Gastroesophageal sphincter (tissue), 3 donors: ENCODE measurements around the gene APOL4.

Experiments
- EP300 ChIP-seq: sonication (generic); formaldehyde crosslinking; IDR thresholded peaks from one replicate; pipeline ENCODE4 v1.6.1; 2017; ENCODE audit warnings: antibody characterized with exemption, mild to moderate bottlenecking
- POLR2A ChIP-seq, 2 donors: fragments of 450-650 bp; IDR thresholded peaks; one replicate each; pipeline ENCODE4 v1.6.1; 2017; ENCODE audit warnings: antibody characterized with exemption in 2 of 2, mild to moderate bottlenecking in 2 of 2, moderate library complexity in 1 of 2
- POLR2AphosphoS5 ChIP-seq: sonication (generic); formaldehyde crosslinking; IDR thresholded peaks from one replicate; pipeline ENCODE4 v1.6.1; 2017; ENCODE audit warnings: antibody characterized with exemption
- TF ChIP-seq, protein P1 (sequence below), 4 experiments: fragments of 200-600 bp in 2 of 4; fragments of 450-650 bp in 2 of 4; sonication (generic) in 1 of 4; IDR thresholded peaks; one replicate each; pipeline ENCODE4 v1.5.1; 2017 to 2019; ENCODE audit warnings: antibody characterized with exemption in 4 of 4, mild to moderate bottlenecking in 2 of 4, moderate library complexity in 2 of 4

DNA sequence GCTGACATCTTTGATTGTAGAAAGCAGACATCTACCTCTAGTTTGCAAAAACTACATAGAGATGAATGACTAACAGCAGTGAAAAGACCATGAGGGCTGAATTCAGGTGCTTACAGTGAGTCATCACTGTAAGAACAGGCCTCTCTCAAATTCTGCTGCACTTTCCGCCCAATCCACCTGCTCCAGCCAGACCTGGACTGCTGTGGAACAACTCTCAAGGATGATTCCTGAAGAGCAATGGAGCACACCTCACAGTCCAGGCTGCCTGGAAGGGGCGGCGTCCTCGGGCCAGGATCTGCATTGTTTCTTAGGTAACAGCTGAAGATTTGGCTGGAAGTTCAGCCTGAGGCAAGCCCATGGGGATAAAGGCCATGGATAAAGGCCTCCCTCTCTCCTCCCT lies 22.6 kb upstream of the APOL4 start:
- TF ChIP-seq, protein P1, sequence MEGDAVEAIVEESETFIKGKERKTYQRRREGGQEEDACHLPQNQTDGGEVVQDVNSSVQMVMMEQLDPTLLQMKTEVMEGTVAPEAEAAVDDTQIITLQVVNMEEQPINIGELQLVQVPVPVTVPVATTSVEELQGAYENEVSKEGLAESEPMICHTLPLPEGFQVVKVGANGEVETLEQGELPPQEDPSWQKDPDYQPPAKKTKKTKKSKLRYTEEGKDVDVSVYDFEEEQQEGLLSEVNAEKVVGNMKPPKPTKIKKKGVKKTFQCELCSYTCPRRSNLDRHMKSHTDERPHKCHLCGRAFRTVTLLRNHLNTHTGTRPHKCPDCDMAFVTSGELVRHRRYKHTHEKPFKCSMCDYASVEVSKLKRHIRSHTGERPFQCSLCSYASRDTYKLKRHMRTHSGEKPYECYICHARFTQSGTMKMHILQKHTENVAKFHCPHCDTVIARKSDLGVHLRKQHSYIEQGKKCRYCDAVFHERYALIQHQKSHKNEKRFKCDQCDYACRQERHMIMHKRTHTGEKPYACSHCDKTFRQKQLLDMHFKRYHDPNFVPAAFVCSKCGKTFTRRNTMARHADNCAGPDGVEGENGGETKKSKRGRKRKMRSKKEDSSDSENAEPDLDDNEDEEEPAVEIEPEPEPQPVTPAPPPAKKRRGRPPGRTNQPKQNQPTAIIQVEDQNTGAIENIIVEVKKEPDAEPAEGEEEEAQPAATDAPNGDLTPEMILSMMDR (IDR thresholded peaks at IDR 0.05) = no peak
- TF ChIP-seq POLR2A (IDR thresholded peaks at IDR 0.05) (no peak), POLR2AphosphoS5 (no peak), EP300 (no peak)
